Stimulated activated CD4-positive, alpha-beta T cell treated with anti-CD3 and anti-CD28 coated beads, Interleukin-2, amount 100 ng/mL, for 48 hours (primary cell): ENCODE data around the gene PIKFYVE.
"Not testable (repeated sequence)": the region's sequence is repeated elsewhere in the genome, so short reads cannot be mapped to it uniquely, and the experiment has no call there.

Source experiments
- DNase-seq, 2 donors: peaks; one replicate each; pipeline ENCODE4 v3.0.0-alpha.2; 2020

Gene PIKFYVE

GRCh38 chr2:208304157-208304556 lies 38.1 kb downstream of the PIKFYVE start:
- DNase-seq = no peak

GRCh38 chr2:208304695-208305094 lies 38.6 kb downstream of the PIKFYVE start:
- no peak for DNase-seq

GRCh38 chr2:208306291-208306690 lies 40.2 kb downstream of the PIKFYVE start:
- DNase-seq = no peak

- no peak for DNase-seq
Measured at GRCh38 chr2:208311321-208311720, 45.3 kb downstream of the PIKFYVE start.

- no peak for DNase-seq
Measured at GRCh38 chr2:208311954-208312353, 45.9 kb downstream of the PIKFYVE start.

- no peak for DNase-seq
Measured at GRCh38 chr2:208315081-208315788, 49.2 kb downstream of the PIKFYVE start.

- DNase-seq = no peak
Measured at GRCh38 chr2:208318127-208318526, 52.1 kb downstream of the PIKFYVE start.

- DNase-seq = no peak
Measured at GRCh38 chr2:208319391-208319790, 53.3 kb downstream of the PIKFYVE start.

- no peak for DNase-seq
Measured at GRCh38 chr2:208320686-208321085, 54.6 kb downstream of the PIKFYVE start.

- no peak for DNase-seq
Measured at GRCh38 chr2:208326016-208326415, 60.0 kb downstream of the PIKFYVE start.

GRCh38 chr2:208329485-208329884 lies 63.4 kb downstream of the PIKFYVE start:
- no peak for DNase-seq

- DNase-seq = no peak
Measured at GRCh38 chr2:208334230-208334629, 68.2 kb downstream of the PIKFYVE start.

- no peak for DNase-seq
Measured at GRCh38 chr2:208346756-208347155, 80.7 kb downstream of the PIKFYVE start.

GRCh38 chr2:208350610-208351009 lies 84.6 kb downstream of the PIKFYVE start:
- no peak for DNase-seq

GRCh38 chr2:208352644-208353567 lies 86.9 kb downstream of the PIKFYVE start:
- no peak for DNase-seq

- no peak for DNase-seq
Measured at GRCh38 chr2:208354964-208355381, 88.9 kb downstream of the PIKFYVE start.

GRCh38 chr2:208356420-208356819 lies 90.4 kb downstream of the PIKFYVE start:
- DNase-seq = not testable (repeated sequence)

- DNase-seq = no peak
Measured at GRCh38 chr2:208356846-208357574, 91.0 kb downstream of the PIKFYVE start.

- DNase-seq = no peak
Measured at GRCh38 chr2:208358758-208359631, 92.9 kb downstream of the PIKFYVE start.

- no peak for DNase-seq
Measured at GRCh38 chr2:208359632-208359986, 93.6 kb downstream of the PIKFYVE start.

- no peak for DNase-seq
Measured at GRCh38 chr2:208360259-208361076, 94.4 kb downstream of the PIKFYVE start.

GRCh38 chr2:208361077-208361441 lies 95.0 kb downstream of the PIKFYVE start:
- DNase-seq = no peak
